ENCODE measurements around the gene RBPJ. TPM values are rescaled to one million over a fixed set of nuclear protein-coding genes. Genes with fewer than 3 reads are reported as not detected.

The RBPJ gene
- total RNA-seq, 1 donor from 2014 or later = 83.5 TPM

DNA sequence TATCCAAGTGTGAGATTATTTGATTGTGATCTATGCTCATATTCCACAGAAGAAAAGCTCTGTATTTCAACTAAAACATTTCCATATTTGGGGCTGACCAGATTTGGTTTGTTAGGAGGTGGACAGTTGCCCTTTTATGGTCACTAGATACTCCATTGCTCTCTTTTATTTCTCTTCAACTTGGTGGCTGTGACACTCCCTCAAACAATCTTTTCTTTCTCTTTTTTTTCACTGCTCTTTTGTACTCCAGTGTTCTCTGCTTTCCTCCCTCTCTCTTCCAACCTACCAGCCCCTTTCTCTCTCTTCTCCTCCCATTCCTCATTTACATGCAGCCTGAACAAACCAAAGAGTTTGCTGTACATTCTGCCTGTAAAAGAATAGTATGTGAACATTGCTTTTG is 48.8 kb downstream of the RBPJ start:
- TF ChIP-seq, protein P1, sequence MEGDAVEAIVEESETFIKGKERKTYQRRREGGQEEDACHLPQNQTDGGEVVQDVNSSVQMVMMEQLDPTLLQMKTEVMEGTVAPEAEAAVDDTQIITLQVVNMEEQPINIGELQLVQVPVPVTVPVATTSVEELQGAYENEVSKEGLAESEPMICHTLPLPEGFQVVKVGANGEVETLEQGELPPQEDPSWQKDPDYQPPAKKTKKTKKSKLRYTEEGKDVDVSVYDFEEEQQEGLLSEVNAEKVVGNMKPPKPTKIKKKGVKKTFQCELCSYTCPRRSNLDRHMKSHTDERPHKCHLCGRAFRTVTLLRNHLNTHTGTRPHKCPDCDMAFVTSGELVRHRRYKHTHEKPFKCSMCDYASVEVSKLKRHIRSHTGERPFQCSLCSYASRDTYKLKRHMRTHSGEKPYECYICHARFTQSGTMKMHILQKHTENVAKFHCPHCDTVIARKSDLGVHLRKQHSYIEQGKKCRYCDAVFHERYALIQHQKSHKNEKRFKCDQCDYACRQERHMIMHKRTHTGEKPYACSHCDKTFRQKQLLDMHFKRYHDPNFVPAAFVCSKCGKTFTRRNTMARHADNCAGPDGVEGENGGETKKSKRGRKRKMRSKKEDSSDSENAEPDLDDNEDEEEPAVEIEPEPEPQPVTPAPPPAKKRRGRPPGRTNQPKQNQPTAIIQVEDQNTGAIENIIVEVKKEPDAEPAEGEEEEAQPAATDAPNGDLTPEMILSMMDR (IDR thresholded peaks at IDR 0.05; ENCODE audit: unreplicated experiment) = no peak
- peaks cover 39% of the 10 kb centered on the region for H3K4me1 Mint-ChIP-seq
- no peak overlapping the region for H3K4me3 Mint-ChIP-seq
- H3K36me3 Mint-ChIP-seq = peaks cover 2% of the 10 kb centered on the region
- H3K27ac Mint-ChIP-seq = peak overlapping the region; percentile 36
- H3K27me3 Mint-ChIP-seq (ENCODE audit: low read depth) = no peaks in the 10 kb centered on the region
- H3K9me3 Mint-ChIP-seq = no peaks in the 10 kb centered on the region
- DNase-seq (ENCODE audit: low spot score in 2 of 2, unreplicated experiment in 2 of 2) = no peak

DNA sequence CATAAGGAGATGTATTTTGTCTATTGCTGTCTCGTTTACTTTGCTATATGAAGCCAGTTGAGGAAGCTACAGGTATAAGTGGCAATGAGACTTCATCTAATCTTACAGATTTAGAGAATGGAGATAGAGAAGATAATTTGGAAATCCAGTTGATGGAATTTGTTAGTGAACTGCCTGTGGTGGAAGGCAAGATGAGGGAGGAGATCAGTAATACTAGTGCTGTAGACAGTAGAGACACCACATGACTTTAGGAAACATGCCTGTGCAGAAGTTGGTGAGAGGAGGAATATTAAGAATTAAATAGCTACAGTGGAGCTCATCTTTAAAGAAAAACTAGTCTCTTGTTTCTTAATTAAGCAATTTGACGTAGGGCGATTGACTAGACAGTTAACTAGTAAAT is 51.3 kb downstream of the RBPJ start:
- Mint-ChIP-seq H3K9me3 (no peaks in the 10 kb centered on the region), H3K27me3 (ENCODE audit: low read depth) (no peaks in the 10 kb centered on the region), H3K4me3 (no peak overlapping the region), H3K27ac (no peak overlapping the region), H3K36me3 (peaks cover 2% of the 10 kb centered on the region), H3K4me1 (peaks cover 40% of the 10 kb centered on the region)
- TF ChIP-seq, protein P1 (IDR thresholded peaks at IDR 0.05; ENCODE audit: unreplicated experiment) = no peak
- DNase-seq (ENCODE audit: low spot score in 2 of 2, unreplicated experiment in 2 of 2) = no peak

DNA sequence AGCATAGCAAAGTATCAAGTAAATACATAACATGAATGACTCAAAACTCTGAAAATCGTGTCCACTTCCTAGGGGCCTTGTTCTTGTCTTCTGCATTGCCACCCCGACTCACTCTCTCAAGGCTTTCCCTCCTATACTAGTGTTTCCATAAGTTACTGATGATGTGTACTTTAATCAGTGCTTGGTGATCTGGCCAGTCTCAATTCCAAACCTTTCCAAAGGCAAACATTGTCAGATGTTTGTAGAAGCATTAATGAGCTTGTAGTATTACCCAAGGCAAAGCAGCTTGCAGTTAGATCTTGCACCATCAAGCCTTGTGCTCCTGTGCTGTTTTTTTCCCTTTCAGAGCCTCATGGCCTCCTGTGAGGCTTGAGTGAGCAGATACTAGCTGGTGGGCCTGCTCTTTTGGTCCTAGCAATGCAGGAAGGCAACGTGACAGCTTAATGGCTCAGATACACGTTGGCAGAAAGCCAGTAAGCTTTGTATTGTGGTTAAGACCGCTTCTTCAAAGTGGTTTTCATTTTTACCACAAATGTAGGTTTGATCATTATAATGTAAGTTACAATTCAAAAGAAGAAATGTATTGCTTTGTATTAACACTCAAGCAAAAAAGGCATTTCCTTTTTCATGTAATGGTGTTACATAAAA is 51.8 kb downstream of the RBPJ start:
- Mint-ChIP-seq H3K27ac (peak overlapping the region; percentile 7), H3K27me3 (ENCODE audit: low read depth) (no peaks in the 10 kb centered on the region), H3K9me3 (no peaks in the 10 kb centered on the region), H3K4me3 (no peak overlapping the region), H3K36me3 (peaks cover 2% of the 10 kb centered on the region), H3K4me1 (peaks cover 44% of the 10 kb centered on the region)
- TF ChIP-seq, protein P1 (IDR thresholded peaks at IDR 0.05; ENCODE audit: unreplicated experiment) = no peak
- no peak for DNase-seq (ENCODE audit: low spot score in 2 of 2, unreplicated experiment in 2 of 2)

DNA sequence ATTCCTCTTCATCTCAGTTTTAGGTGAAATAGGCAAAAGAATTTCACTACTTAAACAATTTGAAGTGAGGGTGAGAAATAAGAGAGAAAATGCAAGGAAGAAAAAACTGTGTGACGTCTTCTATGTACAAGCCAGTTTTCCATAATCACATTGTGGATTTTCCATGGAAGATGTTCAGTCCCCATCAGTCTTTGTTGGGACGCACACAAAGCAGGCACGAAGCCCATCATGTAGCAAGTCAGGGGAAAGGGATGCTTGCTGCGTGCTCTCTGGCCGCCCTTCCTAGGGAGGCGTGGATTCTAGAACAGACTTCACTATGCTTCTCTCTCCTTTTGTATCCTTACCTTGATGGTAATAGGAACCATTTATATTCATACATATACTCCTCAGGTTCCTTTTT is 54.7 kb downstream of the RBPJ start:
- Mint-ChIP-seq H3K36me3 (peaks cover 3% of the 10 kb centered on the region), H3K27me3 (ENCODE audit: low read depth) (no peaks in the 10 kb centered on the region), H3K9me3 (no peaks in the 10 kb centered on the region), H3K4me3 (no peak overlapping the region), H3K27ac (no peak overlapping the region), H3K4me1 (peaks cover 29% of the 10 kb centered on the region)
- DNase-seq (ENCODE audit: low spot score in 2 of 2, unreplicated experiment in 2 of 2) = no peak
- TF ChIP-seq, protein P1 (IDR thresholded peaks at IDR 0.05; ENCODE audit: unreplicated experiment) = no peak

DNA sequence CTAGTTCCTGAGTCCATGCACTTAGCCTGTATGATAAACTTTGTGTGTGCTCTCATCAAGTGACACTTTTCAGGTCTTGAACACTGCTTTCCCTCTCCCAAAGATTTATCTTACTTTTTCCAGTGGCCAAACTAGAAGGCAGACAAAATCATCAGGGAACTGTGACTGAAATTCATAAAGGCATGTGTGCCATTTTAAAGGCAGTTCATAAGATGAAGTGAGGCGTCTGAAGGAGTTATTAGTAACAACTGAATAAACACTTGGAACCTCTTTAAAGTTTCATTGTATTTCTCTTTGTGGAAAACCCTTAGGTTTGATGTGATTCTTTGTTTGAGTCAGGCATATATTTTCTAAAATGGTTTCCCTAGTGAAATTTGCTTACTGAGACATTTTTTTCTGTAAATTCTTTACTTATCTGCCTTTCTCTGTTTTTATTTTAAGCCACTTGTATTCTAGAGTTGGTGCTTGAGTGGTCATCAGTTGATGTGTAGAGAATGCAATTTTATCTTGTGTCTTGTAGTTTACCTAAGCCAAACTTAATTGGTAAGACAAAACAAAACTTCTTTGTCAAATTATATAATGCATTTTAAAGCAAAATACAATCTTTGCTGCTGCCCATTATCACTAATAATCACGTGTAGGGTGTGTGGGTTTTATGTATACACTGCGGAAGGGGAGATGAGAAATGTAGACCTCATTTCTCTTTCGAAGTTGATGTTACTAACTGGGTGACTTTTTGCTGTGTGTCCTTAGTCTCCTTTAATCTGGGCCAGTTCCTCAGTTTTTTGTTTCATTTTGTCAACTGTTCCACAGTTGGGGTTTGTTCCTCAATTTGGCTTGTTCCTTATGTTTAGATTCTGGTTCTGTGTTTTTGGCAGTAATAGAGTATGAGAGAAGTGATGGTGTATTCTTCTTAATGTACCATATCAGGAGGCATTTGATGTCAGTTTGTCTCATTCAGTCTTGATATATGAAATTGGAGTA is 56.8 kb downstream of the RBPJ start:
- Mint-ChIP-seq H3K4me3 (no peak overlapping the region), H3K36me3 (peaks cover 2% of the 10 kb centered on the region), H3K27me3 (ENCODE audit: low read depth) (no peaks in the 10 kb centered on the region), H3K27ac (no peak overlapping the region), H3K4me1 (peaks cover 27% of the 10 kb centered on the region), H3K9me3 (no peaks in the 10 kb centered on the region)
- DNase-seq (ENCODE audit: low spot score in 2 of 2, unreplicated experiment in 2 of 2) = no peak
- TF ChIP-seq, protein P1 (IDR thresholded peaks at IDR 0.05; ENCODE audit: unreplicated experiment) = no peak

Data from mesothelial cell of epicardium (in vitro differentiated cells).